ENCODE data around the gene GALNT18.

GALNT18 gene

GRCh38 chr11:11379661-11380060 lies 242.1 kb downstream of the GALNT18 start:
- Histone ChIP-seq H3K4me2 (ENCODE audit: low read depth, low read length, poor library complexity, severe bottlenecking) (no peak overlapping the region), H3K27ac (ENCODE audit: low read depth, low read length) (no peak overlapping the region), H3K27me3 (ENCODE audit: low read length) (no peaks in the 10 kb centered on the region), H3K9me3 (ENCODE audit: insufficient read depth, low read length) (no peaks in the 10 kb centered on the region), H3K9ac (ENCODE audit: low read length) (no peak overlapping the region), H3K79me2 (ENCODE audit: insufficient read depth, low read length) (no peaks in the 10 kb centered on the region), H3K4me3 (ENCODE audit: insufficient read depth, low read length, poor library complexity, severe bottlenecking) (no peak overlapping the region), H3K9me2 (replicated peaks; ENCODE audit: insufficient read depth, low read length) (no peaks in the 10 kb centered on the region), H2AFZ (ENCODE audit: low read depth, low read length, severe bottlenecking) (no peak overlapping the region), H4K20me1 (ENCODE audit: low read depth, low read length) (no peaks in the 10 kb centered on the region), H3K36me3 (ENCODE audit: low read length) (no peaks in the 10 kb centered on the region), H3F3A (ENCODE audit: insufficient read depth) (no peaks in the 10 kb centered on the region)
- TF ChIP-seq EZH2phosphoT487 (conservative IDR thresholded peaks at IDR 0.05; ENCODE audit: low read length): no peak
- no peak for TF ChIP-seq CTCF (IDR thresholded peaks at IDR 0.05; ENCODE audit: insufficient read depth, low read length, poor library complexity, severe bottlenecking)

- Histone ChIP-seq H3K9me3 (ENCODE audit: insufficient read depth, low read length) (no peaks in the 10 kb centered on the region), H3K9ac (ENCODE audit: low read length) (no peak overlapping the region), H3K36me3 (ENCODE audit: low read length) (no peaks in the 10 kb centered on the region), H3K79me2 (ENCODE audit: insufficient read depth, low read length) (no peaks in the 10 kb centered on the region), H3K27me3 (ENCODE audit: low read length) (no peaks in the 10 kb centered on the region), H3F3A (ENCODE audit: insufficient read depth) (no peaks in the 10 kb centered on the region), H3K27ac (ENCODE audit: low read depth, low read length) (no peak overlapping the region), H3K4me2 (ENCODE audit: low read depth, low read length, poor library complexity, severe bottlenecking) (no peak overlapping the region), H4K20me1 (ENCODE audit: low read depth, low read length) (no peaks in the 10 kb centered on the region), H3K4me3 (ENCODE audit: insufficient read depth, low read length, poor library complexity, severe bottlenecking) (no peak overlapping the region), H2AFZ (ENCODE audit: low read depth, low read length, severe bottlenecking) (no peak overlapping the region), H3K9me2 (replicated peaks; ENCODE audit: insufficient read depth, low read length) (no peaks in the 10 kb centered on the region)
- no peak for TF ChIP-seq EZH2phosphoT487 (conservative IDR thresholded peaks at IDR 0.05; ENCODE audit: low read length)
- no peak for TF ChIP-seq CTCF (IDR thresholded peaks at IDR 0.05; ENCODE audit: insufficient read depth, low read length, poor library complexity, severe bottlenecking)
These were observed 243.4 kb downstream of the GALNT18 start for GRCh38 chr11:11378184-11378940.

GRCh38 chr11:11374358-11375148 lies 247.3 kb downstream of the GALNT18 start:
- Histone ChIP-seq H3K4me2 (ENCODE audit: low read depth, low read length, poor library complexity, severe bottlenecking) (no peak overlapping the region), H3F3A (ENCODE audit: insufficient read depth) (no peaks in the 10 kb centered on the region), H3K9me2 (replicated peaks; ENCODE audit: insufficient read depth, low read length) (no peaks in the 10 kb centered on the region), H3K9ac (ENCODE audit: low read length) (no peak overlapping the region), H3K27ac (ENCODE audit: low read depth, low read length) (no peak overlapping the region), H4K20me1 (ENCODE audit: low read depth, low read length) (no peaks in the 10 kb centered on the region), H3K27me3 (ENCODE audit: low read length) (no peaks in the 10 kb centered on the region), H3K79me2 (ENCODE audit: insufficient read depth, low read length) (no peaks in the 10 kb centered on the region), H3K9me3 (ENCODE audit: insufficient read depth, low read length) (no peaks in the 10 kb centered on the region), H3K36me3 (ENCODE audit: low read length) (no peaks in the 10 kb centered on the region), H3K4me3 (ENCODE audit: insufficient read depth, low read length, poor library complexity, severe bottlenecking) (no peak overlapping the region), H2AFZ (ENCODE audit: low read depth, low read length, severe bottlenecking) (no peak overlapping the region)
- TF ChIP-seq CTCF (IDR thresholded peaks at IDR 0.05; ENCODE audit: insufficient read depth, low read length, poor library complexity, severe bottlenecking) (no peak), EZH2phosphoT487 (conservative IDR thresholded peaks at IDR 0.05; ENCODE audit: low read length) (no peak)

Measured in SU-DHL-6 (cell line).